ENCODE measurements around the gene LARGE1.
"Not testable (repeated sequence)": the region's sequence is repeated elsewhere in the genome, so short reads cannot be mapped to it uniquely, and the experiment has no call there.

Gene LARGE1

DNA sequence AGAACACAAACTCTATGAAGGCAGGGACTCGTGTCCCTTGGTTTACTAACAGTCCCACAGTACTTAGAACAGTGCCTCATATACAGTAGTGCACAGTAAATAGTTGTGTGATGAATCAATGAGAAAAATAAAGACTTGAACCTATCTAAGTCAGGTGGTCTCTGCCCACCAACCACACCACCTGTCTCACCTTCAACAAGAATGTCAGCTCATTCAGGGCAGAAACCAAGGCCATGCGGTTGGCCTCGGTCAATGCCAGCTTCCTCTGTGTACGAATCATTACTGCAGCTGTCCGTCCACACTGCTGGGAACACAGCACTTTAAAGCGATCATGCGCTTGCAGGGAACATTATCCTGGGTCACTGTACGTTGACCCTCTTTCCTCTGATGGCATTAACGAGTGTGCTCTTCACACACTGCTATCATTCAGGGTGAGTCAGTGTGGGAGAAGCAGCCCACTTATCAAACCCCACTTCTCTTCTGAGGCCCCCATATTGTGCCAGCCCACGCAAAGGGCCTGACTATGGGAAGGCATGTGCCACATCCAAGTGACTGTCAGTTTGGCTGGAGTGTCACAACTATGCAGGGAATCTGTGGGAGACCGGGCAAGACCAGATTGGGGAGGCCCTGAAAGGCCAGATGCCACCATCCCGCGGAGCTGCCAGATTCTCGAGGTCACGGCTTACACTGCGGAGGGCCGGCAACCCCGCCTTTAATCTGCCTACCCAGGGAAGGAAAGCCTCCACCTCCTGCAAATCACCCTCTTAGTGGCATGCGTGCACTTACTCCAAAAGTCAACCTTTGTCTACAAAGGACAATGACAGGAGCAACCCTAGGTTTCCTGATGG lies 36.1 kb downstream of the LARGE1 start:
- DNase-seq (ENCODE audit: low read depth), result no peak

DNA sequence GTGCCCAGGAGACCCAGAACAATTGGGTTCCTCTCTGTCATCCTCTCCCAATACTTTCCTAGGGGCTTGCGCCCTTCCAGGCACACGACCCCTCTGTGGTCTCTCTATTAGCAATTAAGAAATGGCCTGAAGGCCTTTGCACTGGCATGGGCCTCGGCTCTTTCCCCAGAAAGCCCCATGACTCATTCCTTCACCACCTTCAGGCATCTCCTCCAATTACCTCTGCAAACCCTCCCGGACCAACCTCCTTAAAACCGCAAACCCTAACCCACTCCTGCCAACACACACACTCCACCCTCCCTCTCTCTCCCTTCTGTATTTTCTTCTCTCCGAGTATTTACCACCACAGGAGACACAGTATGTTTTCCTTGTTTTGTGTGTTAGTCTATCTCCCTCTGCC lies 36.7 kb downstream of the LARGE1 start:
- no peak for DNase-seq (ENCODE audit: low read depth)

DNA sequence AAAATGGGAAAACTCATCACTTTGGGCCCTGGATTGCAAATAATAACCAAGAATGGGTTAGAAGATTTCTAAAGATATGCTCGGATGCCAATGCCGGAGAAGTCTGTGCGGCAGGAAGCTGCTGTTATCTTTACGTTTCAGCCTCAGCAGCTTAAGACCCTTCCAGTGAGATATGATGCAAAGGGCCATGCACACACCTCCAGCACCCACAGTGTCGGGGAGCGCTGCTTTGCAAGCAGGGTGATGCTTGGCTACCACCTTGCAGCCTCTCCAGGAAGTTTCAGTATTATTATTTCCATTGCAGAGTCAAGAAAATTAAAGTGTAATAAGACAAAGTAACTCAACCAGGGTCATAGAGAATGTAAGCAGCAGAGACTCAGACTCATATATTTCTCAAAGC lies 37.3 kb downstream of the LARGE1 start:
- DNase-seq (ENCODE audit: low read depth), result no peak

DNA sequence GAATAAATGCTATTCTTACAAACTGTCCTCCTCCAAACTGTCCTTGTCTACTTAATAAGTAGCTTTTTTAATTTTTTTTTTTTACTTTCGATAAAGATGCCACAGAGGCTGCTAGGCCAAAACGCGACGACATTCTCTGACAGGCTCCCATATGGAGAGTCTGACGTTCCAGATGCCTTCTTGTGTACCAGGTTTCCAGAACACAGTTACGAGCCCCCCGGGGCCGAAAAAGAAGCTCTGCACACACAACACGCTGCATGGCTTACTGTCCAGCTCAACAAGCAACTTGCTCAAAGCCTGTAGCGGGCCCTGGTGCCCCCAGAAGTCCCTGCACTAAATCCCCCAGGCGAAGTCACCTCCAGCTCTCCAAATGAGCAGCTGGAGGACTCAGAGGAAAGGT lies 39.3 kb downstream of the LARGE1 start:
- DNase-seq (ENCODE audit: low read depth), result no peak

DNA sequence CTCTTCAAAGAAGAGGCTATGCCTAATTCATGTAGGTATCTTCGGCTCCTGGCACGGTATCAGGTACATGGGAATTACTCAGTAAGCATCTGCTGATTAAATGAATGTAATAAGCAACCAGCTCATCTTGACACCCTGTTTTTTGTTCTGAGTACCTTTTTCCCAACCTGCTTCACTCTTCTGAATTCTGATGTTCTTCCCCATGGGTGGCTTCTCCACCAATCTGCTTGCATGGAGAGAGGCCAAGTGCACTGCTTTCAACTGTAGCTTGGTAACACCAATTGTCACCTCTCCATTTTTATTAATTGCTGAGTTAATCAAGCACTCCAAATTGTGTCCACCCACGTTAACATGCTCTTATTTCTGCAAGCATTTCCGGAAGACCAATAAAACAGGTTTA lies 40.5 kb downstream of the LARGE1 start:
- DNase-seq (ENCODE audit: low read depth), result no peak

DNA sequence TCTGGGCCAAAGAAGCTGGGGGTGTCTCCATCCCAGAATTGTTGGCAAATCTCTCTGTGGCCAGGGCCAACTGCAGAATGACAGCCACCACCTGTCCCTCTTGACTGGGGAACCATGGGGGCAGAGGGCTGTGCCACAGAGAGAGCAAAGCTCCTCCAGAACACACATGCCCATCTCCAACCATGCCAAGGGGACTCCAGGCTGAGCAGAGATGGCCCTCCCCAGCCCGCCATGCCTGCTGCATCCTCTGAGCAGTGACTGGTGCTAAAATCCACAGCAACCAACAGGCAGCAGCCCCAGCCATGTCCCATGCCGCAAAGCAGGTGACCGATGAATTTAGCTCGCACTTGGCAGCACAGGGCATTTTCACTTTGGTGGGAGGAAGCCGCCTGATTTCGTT lies 45.0 kb downstream of the LARGE1 start:
- no peak for DNase-seq (ENCODE audit: low read depth)

DNA sequence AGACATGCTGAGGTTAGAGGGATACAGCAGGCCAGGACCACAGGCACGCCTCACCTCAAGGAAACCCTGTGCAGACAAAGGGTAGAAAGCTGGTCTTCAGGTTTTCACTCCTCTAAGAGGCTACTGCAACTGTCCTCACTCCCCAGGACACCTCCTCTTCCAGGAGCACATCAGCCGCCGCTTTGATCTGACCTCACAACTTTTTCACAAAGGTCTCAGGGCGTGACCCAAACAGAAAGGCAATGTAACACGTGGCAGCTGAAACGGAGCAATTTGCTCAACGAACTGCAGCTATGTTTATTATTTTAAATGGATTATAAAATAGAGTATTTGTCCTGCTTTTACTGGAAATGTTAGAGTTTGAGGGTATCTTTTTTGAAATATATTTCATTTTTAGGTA lies 46.1 kb downstream of the LARGE1 start:
- DNase-seq (ENCODE audit: low read depth), result no peak

DNA sequence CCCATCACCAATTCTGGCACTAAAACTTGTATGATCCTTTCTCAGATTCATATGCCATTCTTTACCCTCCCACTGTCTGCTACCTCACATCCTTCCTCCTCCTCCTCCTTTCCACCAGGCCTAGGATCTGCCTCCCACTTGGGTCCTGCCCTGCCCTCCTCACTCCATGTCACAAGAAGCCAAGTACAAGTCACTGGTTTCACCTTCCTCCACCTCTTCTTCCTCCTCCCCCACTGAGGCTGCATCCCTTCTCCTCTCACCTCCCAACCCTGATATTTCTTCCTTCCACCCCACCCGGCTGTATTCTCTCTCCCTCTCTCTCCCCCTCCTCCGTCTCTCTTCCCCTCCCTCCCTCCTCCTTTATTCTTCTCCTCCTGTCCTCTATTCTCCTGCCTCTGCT lies 46.6 kb downstream of the LARGE1 start:
- DNase-seq (ENCODE audit: low read depth), result no peak

DNA sequence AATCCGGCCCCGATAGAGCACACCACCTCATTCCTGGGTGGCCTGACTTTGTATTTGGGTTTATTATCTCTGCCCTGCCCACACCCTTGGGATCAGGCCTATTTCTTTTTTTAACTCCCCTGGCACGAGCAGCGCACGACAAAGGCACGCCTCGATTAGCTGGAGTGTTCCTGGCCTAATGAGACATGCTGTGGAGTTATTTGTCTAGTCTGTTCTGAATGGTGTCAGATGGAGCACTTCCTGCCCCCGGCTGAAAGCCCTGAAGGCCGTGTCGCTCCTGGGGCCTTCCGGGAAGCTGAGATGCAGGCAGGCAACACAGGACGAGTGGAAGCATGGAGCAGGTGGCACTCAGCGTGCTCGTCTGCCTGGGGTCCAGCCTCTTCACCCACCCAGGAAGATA lies 47.1 kb downstream of the LARGE1 start:
- DNase-seq (ENCODE audit: low read depth), result no peak

DNA sequence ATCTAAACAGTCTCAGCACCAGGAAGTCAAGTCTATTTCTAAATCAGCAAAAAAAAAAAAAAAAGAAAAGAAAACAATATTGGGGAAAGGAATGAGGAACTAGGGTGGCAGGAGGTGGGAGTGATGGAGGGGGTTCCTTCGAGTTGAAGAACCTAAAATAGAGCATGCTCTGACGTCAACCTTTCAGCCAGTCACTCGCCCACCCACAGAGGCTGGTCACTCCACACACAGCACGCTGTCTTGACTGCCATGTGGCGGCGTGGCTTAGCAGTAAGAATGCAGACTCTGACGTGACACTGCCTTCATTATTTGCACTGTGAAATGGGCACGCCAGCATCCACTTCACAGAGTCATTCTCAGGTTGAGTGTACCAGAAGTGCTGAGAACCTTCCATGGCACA lies 48.3 kb downstream of the LARGE1 start:
- DNase-seq (ENCODE audit: low read depth), result no peak

DNA sequence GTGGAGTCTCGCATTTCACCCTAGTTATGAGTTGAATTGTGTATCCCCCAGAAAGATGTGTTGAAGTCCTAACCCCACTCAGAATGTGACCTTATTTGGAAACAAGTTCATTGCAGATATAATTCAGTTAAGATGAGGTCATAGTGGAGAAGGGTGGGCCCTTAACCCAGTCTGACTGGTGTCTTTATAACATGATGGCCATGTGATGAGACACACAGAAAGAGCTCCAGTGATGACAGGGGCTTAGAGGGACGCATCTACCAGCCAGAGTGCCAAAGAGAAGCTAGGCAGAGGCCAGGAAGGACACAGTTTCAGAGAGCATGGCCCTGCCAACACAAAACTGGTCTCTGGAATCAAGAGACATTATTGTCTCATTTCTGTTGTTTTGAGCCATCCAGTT lies 50.3 kb downstream of the LARGE1 start:
- no peak for DNase-seq (ENCODE audit: low read depth)

DNA sequence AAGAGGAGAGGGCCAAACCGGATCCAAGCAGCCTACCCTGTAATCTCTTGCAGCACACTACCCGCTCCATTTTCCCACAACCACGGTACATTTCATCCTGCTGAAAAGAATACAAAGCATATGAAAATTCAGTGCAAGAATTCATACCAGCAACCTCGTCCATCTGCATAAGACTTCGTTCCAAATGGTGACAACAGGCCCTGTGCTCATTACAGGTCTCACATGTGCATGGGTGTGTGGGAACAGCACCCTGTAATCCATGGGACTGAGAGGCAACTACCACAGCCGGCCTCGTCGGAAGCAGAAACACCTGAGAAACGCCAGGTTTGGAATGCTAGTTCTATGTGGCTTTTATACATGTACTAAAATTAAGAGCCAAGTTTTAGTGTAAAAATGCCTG lies 52.3 kb downstream of the LARGE1 start:
- no peak for DNase-seq (ENCODE audit: low read depth)

DNA sequence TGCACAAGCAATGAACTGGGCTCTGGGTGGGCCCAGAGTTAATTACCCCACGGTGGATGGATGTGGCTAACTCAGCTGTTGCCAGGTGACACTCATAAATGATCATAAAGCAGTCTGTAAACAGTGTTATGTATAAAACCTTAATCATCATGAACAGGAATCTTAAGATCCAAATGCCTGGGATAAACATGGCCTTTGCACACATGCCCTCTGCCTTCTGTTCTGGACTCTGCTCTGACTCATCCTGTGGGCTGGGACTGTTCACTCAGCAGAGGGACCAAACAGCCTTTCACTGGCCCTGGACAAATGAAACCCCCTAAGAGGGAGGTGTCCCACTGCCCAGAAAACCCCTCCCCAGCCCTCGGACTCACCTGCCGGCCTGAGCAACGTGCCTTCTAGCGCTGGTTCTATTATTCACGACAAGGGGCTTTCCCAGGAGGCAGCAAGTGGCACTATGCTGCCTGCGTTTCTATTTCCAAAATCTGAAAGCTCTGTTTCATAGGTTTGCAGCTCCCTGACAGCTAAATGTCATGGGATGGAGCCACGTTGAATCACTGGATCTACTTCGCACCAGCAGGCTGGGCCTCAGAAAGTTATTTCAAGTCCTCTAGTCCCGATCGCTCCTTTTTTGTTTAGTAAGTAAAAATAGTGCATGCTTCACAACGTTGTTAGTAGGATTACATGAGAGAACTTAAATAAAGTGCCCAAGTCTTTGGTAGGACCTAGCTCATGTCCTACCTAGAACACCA lies 53.0 kb downstream of the LARGE1 start:
- no peak for DNase-seq (ENCODE audit: low read depth)

DNA sequence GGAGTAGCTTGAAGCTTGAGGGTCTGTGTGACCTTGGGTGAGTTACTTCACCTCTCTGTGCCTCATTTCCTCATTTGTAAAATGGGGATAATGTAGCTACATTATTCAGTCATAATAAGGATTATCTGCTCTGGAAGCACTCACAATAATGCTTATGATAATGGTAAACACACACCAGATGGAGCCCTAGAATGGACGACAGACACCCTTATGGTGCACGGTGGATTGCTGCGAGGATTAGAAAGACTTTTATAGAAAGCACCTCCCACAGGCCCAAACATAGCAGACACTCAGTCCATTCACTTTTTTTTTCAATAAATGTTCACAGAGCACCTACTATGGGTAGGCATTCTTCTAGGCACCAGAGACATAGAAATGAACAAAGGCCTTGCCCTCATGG lies 53.8 kb downstream of the LARGE1 start:
- DNase-seq (ENCODE audit: low read depth), result no peak

DNA sequence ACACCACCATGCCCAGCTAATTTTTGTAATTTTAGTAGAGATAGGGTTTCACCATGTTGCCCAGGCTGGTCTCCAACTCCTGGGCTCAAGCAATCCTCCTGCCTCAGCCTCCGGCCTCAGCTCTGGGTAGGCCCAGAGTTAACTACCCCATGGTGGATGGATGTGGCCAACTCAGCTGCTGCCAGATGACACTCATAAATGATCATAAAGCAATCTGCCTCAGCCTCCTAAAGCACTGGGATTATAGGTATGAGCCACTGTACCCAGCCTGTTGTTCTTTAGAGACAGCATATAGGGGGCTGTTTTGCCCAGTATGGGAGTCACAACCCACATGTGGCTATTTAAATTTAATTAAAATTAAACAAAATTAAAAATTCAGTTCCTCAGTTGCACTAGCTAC lies 54.3 kb downstream of the LARGE1 start:
- no peak for DNase-seq (ENCODE audit: low read depth)

DNA sequence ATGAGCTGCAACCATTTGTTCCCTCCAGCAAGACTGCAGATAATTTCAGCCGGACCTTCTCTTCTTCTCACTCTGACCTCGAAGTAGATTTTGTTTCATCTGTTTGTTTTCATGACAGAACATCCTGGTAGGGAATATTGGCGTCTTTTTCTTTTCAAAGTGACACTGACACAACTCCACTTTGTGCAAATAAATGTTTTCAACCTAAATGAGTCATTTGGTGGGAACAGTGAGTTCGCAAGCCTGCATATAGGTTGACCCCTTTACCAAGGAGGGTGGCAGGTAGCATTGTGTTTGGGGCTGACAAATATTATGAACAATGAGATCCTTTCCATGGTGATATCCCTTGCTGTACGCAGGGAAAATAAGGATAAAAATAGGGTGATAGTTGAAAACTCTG lies 55.0 kb downstream of the LARGE1 start:
- DNase-seq (ENCODE audit: low read depth), result no peak

DNA sequence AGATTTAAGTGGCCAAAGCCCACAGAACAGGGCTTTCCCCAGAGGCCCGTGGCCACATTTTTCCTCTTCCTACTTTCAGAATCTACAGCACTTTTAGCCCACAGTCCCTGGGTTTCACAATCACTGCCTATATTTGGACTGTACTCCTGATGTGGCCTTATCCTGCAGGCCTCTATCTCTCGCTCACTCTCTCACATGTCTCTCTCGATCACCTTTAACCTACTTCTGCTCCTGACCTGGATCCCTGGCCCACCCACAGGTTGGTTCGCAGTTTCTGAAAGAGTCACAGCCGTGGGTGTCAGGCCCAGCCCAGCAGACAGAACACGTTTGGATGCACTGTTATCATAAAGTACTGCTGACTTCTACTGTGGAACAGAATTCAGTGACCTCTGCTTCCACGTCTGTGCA lies 55.5 kb downstream of the LARGE1 start:
- no peak for DNase-seq (ENCODE audit: low read depth)

DNA sequence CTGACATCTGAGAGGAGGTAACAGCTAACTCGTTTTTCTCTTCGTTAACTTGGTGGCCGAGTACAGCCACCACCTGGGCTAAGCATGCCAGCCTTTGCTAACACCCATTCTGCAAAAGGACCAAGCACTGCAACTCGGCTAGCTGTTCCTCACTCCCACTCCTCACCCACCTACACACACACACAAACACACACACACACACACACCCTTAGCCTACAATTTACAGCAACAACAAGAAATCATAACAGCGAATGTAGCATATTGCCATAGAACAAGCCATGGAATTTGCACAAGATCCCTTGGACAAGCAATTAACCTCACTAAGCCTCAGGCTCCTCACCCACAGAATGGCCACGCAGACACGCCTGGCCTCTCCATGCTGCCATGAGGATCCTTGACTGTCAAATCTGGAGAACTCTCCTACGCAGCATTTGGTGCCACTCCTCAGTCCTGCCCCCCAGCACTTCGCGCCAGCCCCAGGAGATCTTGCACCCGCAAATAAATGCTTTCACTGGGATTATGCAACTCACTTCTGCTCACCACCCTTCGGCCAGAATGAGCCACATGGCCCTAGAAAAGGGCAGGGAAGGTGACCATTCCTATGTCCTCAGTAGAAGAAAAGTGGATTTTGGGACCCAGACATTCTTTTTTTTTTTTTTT lies 58.9 kb downstream of the LARGE1 start:
- no peak for DNase-seq (ENCODE audit: low read depth)

DNA sequence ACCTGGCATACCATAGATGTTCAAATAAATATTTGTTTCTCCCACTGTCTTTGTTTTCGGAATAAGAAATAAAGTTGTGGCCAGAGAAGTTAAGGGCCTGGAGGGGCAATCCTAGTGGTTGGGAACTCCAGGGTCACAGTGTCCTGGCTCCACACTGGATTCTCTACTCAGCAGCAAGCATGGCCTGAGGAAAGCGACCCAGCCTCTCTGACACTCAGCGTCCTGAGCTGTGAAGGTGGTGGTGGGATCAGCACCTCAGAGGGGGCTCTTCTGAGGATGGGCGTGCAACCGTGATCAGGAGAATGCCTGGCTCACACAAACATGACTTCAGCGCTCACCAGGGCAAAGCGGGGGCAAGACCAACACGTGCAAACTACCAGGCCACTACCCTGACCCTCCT lies 59.9 kb downstream of the LARGE1 start:
- no peak for DNase-seq (ENCODE audit: low read depth)

DNA sequence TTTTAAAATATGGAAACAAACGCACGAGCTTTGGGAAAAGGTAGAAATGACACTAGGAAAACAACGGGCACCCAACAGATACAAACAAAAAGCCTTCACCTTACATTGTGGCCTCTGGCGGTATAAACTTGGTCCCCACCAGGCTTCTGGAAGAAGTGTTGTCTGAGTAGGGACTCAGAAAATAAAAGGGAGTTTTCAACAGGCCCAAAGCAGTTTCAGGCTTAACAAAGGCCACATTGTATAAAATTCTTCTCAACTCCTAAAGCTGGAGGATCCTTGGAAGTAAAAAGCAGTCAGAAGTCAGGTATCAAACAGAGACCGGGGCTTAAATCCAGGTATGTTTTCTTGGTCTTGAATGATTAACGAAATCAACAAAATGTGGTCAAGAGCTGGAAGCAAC lies 61.0 kb downstream of the LARGE1 start:
- no peak for DNase-seq (ENCODE audit: low read depth)

DNA sequence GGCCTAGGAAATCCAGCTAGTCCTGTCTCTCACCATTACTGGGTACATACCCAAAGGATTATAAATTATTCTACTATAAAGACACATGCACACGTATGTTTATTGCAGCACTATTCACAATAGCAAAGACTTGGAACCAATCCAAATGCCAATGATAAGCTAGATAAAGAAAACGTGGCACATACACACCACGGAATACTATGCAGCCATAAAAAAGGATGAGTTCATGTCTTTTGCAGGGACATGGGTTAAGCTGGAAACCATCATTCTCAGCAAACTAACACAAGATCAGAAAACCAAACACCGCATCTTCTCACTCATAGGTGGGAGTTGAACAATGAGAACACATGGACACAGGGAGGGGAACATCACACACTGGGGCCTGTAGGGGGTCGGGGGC lies 61.6 kb downstream of the LARGE1 start:
- DNase-seq (ENCODE audit: low read depth), result not testable (repeated sequence)

DNA sequence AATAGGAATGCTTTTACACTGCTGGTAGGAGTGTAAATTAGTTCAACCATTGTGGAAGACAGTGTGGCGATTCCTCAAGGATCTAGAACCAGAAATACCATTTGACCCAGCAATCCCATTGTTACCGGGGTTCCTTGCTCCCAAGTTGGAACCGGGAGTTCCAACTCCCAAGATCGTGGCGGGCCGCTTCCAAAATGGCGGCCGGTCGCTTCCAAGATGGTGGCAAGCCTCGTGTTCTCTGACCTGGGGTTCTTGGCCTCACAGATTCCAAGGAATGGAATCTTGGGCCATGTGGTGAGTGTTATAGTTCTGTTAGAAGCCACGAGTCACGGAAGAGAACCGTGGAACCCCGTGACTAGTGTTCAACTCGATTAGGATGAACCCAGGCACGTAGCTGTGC lies 62.5 kb downstream of the LARGE1 start:
- DNase-seq (ENCODE audit: low read depth), result not testable (repeated sequence)

DNA sequence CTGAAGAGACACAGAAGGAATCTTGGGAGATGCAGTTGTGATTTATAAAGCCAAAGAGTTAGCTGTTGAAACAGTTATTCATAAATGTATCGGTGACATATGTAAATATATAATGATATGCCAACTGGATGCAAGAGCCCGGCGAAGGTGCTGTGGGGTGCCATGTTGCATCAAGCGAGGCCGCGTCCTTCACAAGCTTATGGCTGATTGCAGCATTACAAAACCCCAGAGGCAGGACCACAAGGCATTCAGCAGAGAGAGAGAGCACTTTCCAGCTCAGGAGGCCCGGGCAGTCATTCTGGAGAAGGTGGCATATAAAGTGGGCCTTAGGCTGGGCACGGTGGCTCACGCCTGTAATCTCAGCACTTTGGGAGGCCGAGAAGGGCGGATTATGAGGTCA lies 65.6 kb downstream of the LARGE1 start:
- DNase-seq (ENCODE audit: low read depth), result no peak

Data from activated T-cell treated with anti-CD3 and anti-CD28 coated beads for 1 hour (primary cell).